NCI-H2029 treated with DMSO at 0.1 percent for 48 hours (cell line): ENCODE results near the gene FER1L5.

Experiments
- DNase-seq: peaks from one replicate; lab custom pipeline; 2025; lab: John Stamatoyannopoulos, UW

Gene FER1L5

DNA sequence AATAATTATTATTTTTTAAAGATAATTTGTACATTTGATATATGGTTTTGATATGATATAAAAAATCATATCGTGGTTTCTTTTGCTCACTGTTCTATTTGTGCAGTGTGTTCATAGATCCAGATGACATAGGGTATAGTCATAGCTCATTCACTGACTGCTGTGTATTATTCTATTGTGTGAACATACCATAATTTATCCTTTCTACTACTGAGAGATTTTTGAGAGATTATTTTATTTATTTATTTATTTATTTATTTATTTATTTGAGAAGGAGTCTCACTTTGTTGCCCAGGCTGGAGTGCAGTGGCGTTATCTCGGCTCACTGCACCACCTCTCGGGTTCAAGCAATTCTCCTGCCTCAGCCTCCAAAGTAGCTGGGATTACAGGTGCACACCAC lies 39.0 kb downstream of the FER1L5 start:
- DNase-seq: no peak

GRCh38 chr2:96683307-96683706 lies 40.7 kb downstream of the FER1L5 start:
- no peak for DNase-seq

DNA sequence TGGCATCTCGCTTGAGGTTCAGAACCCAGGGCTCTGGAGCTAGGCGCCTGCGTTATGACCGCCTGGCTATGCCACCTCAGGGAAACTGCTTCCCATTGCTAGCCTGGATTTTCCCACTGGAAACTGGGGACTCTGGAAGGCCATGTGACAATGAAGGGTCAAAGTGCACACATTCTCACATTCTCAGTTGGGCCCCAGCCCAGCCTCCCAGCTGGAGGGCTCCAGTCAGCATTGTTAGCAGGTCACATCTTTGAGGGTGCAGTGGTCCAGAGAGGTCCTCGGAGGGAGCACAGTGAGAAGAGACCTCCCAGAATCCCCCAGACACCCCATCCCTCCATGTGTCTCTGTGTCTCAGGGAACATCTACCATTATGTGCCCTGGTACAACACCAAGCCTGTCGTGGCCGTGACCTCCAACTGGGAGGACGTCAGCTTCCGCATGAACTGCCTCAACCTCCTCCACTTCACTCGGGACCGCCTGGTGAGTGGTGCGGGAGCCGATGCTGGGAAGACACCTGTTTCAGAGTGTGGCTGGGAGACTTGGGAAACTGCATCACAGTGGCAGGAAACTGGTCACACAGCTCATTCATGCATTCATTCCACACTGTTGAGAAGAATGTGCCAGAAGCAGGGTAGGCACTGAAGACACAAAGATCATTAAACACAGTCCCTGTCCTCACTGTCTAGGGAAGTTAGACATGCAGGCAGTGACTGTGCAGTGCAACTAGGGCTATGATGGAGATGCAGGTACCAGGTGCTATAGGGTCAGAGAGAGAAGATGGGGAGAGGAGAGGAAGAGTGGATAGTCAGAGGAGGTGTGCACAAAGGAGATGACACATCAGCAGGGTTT lies 41.6 kb downstream of the FER1L5 start:
- no peak for DNase-seq

DNA sequence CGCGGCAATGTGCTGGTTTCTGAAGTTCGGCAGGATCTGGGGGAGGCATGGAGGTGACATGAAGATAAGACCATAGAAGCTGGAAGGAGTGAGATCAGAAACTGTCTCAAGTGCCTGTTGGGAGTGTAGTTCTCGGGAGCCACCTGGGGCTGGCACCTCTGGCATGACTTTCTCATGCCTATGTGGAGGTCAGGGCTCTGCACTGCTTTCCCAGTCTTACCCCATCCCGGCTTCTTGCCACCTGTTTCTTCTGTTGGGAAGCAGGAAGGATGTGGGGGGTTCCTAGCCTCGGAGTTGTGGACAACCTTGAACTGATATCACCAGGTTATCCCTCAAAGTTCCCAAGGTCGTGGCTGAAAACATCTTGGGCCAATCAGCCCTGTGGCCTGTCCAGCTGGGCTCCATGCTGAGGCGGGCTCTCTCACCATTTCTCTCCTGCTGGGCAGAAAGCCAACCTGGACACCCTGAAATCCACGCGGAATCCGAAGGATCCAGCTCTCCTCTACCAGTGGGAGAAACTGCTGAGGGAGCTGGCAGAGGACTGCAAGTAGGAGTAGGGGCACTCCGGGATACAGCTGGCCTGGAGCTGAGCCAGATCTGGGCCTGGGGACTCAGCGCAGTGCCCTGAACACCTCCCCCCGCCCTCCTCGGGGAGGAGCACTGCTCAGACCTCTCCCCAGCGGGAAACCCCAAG lies 42.5 kb downstream of the FER1L5 start:
- DNase-seq: no peak

- no peak for DNase-seq
These were observed 43.3 kb downstream of the FER1L5 start for GRCh38 chr2:96685577-96686459.

DNA sequence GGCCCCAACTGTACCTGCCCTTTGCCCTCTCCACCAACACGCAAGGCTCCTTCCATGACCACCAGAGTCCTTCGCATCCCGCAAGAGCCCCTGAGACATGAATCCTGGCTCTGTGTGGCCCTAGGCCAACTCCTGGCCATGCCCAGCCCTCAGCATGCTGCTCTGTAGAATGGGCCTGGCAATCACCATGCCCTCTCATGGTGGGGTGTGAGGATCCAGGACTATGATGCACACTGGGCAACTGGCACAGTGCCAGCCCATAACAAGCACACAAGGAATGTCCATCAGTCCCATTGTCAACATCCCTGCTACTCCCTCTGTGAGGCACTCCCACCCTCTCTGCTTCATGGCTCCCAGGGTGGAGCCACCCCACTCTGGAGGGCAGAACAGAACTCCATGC lies 44.7 kb downstream of the FER1L5 start:
- DNase-seq: no peak

DNA sequence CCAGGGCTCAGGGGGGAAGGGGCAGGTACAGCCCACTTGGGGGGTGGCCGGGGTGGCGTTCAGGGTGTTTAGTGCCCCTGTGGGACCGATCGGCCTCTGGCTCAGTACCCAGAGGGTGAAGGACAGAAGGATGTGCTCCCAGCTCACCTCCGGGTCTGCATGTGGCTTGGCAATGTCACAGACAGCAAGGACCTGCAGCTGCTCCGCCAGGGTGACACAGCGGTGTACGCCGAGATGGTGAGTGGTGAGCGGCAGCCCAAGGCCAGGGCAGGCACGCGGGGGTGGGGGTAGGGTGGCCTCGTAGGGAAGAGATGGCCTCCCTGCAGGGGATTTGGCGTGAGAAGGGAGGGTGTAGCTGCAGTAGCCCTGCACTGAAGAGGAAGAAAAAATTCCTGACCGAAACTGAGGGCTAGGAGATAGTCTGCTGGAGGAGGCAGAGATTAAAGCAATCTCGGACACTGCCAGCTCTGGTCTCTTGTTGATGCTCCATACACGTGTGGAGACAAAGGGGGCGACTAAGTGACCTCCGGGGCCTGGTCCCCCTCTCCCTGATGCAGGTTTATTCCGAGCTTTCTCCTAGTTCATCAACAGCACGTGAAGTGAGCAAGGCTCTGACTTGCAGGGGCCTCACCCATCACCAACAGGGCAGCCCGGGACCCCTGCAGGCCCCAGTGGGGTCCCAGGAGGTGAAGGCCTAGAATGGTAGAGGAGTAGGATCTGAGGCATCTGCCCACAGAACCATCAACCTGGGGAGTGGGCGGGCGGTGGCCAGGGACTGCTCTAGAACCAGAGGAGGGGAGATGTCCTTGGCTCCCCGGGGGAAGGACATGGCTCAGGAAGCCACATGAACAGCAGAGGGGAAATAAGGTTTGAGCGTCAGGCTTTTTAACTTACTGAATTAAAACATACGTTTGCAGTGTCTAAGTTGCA lies 45.4 kb downstream of the FER1L5 start:
- no peak for DNase-seq

DNA sequence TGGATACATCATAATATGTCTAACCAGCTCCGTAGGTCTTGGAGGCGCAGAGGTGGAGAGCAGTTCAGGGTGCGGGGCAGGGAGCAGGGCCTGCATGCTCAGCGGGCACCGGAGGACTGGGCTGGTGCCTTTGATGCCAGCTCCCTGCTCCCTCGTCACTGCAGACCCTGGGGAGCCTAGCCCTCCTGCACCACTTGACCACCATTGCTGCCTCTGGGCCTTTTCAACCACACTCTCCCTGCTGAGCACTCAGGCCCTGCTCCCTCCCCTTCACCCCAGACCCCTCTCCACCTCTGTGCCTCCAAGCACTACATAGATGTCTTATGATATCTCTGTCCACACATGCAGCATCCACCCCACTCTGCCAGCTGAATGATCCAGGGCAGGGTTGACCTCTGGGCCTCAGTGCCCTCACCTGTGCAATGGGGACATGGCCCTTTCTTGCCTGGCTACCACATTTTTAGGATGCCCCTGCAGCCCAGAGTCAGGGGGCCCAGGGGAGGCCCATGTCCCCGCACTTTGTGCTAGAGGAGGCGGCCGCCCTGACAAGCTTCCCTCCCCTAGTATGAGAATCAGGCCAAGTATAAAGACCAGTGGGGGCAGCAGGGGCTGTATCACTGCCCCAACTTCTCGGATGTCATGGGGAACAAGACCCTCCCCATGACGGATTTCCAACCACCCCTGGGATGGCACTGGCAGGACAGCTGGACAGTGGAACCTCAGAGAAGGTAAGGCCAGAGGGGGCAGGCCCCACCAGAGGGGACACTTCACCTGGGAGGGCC lies 46.3 kb downstream of the FER1L5 start:
- DNase-seq: no peak

- DNase-seq: no peak
These were observed 46.9 kb downstream of the FER1L5 start for GRCh38 chr2:96689431-96689991.

- no peak for DNase-seq
These were observed 47.9 kb downstream of the FER1L5 start for GRCh38 chr2:96690306-96691021.

GRCh38 chr2:96691022-96691612 lies 48.6 kb downstream of the FER1L5 start:
- no peak for DNase-seq

DNA sequence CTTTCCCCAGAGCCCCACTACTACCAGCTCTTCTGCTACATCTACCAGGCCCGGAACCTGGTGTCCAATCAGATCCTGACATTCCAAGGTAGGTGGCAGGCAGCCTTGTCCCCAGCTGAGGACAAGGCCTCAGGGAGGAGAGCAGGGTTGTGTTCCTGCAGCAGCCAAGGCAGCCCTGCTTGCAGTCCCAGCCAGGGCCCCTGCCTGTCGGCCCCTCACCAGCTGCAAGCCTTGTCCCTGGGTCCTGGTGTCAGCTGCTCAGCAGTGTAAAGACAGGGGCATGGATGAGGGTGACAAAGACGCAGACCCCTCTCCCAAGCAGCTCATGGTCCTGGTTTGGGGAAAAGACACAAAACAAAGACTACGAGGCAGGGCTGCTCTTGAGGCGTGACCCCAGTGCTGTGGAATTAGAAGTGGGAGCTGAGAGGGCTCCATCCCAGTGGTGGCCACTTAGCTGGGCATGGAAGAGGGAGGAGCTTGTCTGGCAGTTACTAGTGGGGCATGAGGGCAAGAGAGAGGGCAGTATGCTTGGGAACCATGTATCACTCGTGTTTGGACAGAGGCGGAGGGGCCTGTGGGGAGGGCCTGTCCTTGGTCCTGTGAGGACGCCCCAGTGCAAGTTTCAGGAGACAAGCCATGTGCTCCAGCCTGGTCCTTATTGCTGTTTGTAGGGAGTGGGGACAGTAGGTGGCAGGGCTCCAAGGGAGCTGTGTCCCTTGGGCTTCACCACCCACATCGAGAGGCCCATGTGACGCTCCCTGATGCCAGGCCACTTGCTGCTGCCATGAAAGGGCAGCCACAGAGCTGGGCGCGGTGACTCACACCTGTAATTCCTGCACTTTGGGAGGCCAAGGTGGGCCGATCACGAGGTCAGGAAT lies 49.8 kb downstream of the FER1L5 start:
- no peak for DNase-seq

- no peak for DNase-seq
These were observed 51.0 kb downstream of the FER1L5 start for GRCh38 chr2:96693286-96694200.

DNA sequence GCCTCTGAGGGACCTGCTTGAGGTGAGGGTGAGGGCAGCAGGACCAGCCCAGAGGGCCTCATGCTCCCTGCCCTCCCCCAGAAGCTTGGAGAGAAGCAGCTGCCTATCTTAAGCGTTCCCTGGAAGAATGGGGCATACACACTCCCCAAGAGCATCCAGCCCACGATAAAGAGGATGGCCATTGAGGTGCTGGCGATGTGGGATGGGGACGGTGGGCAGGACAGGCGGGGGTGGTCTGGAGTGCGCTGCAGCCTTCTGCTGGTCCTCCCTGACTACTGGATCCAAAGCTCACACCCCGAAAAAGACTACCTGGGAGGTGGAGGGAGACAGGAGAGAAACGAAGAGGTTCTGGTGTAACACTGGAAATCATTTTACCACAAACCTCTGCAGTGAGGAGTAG lies 51.7 kb downstream of the FER1L5 start:
- DNase-seq: no peak

DNA sequence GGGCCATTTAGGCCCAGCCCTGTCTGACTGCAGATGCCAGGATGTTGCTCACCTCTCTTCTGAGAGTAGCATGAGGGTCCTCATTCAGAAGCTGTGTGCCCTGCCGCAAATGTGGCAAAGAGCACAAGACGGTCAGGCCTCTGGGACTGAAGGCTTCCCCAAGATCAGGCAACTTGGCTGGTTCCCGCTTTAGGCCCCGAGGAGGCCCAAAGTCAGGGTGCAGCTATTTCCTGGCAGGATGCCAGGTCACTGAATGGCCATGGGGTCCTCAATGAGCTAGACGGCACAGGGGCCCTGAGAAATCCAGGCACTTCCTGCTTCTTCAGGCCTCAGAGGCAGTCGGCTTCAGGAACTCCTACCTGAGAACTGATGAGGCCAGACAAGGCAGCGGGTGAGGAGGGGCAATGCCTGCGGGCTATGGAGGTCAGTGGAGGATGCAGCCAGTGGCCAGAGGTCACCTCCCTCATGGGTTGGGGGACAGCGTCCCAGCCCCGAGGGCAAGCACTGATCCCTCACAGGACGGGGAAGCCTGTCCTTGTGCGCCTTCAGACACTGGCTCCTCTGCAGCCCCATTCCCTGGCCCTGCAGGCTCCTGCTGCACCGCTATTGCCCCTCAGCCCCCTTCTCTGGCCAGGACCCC lies 52.4 kb downstream of the FER1L5 start:
- DNase-seq: no peak

GRCh38 chr2:96695602-96696001 lies 53.0 kb downstream of the FER1L5 start:
- DNase-seq: no peak

DNA sequence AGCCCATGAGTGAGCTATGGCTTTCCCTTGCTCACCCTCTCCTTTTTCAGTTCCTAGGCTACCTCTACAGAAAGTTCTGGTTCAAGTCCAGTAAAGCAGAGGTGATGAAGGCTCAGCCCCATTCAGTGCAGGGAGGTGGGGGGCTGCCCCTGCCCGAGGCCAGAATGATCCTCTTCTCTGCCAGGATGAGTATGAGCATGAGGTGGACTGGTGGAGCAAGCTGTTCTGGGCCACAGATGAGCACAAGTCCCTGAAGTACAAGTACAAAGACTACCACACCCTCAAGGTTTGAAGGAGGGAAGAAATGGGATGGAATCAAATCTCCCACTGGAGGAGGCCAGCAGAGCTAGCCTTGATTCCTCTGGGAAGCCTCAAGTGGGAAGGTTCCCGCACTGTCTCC lies 54.9 kb downstream of the FER1L5 start:
- no peak for DNase-seq
